Pancreas (tissue), 10 donors: ENCODE measurements around the gene RPS25. TPM values are rescaled to one million over a fixed set of nuclear protein-coding genes. Genes with fewer than 3 reads are reported as not detected.
A peak's percentile ranks its signal among the peaks of the same experiment; 100 is the strongest.

Source experiments
- ATAC-seq, 4 donors: fragments of 200-7000 bp; cut with Tn5 transposase; one replicate each; pipeline versions ENCODE4 v1.8.0 to v1.9.1; 2020; ENCODE audit warnings: mild to moderate bottlenecking in 4 of 4, moderate library complexity in 4 of 4
- DNase-seq, 6 donors: peaks; one replicate each; pipeline ENCODE4 v3.0.0-alpha.2; 2020
- FAIRE-seq: peaks from 2 replicates; lab custom pipeline; 2012; peaks lifted over from hg19 to GRCh38; lab: Jason Lieb, UNC
- H3K27ac ChIP-seq, 4 donors: fragments of 200-600 bp; sonication (generic); 1 replicate in 3 of 4; 2 replicates in 1 of 4; pipeline versions ENCODE4 v1.5.0 to v1.8.0; 2020
- H3K27me3 ChIP-seq, 4 donors: fragments of 200-600 bp; one replicate each; pipeline ENCODE4 v1.8.0; 2021
- H3K36me3 ChIP-seq, 3 donors: fragments of 200-600 bp; sonication (generic) in 1 of 3; one replicate each; pipeline versions ENCODE4 v1.5.0 to v1.8.0; 2020 to 2021
- H3K4me1 ChIP-seq, 3 donors: fragments of 200-600 bp; one replicate each; pipeline ENCODE4 v1.8.0; 2021
- H3K4me3 ChIP-seq, 4 donors: fragments of 200-600 bp; sonication (generic) in 2 of 4; one replicate each; pipeline versions ENCODE4 v1.5.0 to v1.8.0; 2020 to 2021
- H3K9me3 ChIP-seq, 4 donors: fragments of 200-600 bp; one replicate each; pipeline ENCODE4 v1.8.0; 2021
- CTCF ChIP-seq, 4 donors: fragments of 200-600 bp; sonication (generic) in 3 of 4; IDR thresholded peaks; one replicate each; pipeline versions ENCODE4 v1.5.0 to v1.8.0; 2021; ENCODE audit warnings: antibody characterized with exemption in 4 of 4
- WGBS, 2 donors: extraction: QIAGEN DNeasy Blood & Tissue Kit; methylation state at CpG; one replicate each; pipeline ENCODE4 v1.1.7; 2013; 5-methylcytosine and 5-hydroxymethylcytosine counted together
- intact Hi-C, 3 donors: fragments of 100-400 bp; cut with DNase I; formaldehyde crosslinking; loops; one replicate each; pipeline versions ENCODE4 v1.11.1 to v1.14.2; 2022
- polyA plus RNA-seq, 2 donors: library from polyadenylated mRNA; stranded (reverse); fragments of 200-250 nt; gene quantifications; one replicate each; pipeline ENCODE4 v1.2.3, GENCODE V29; 2013
- total RNA-seq, 6 donors: library from RNA; stranded (reverse); fragmentation: NEBNext Ultra II Directional in 4 of 6; extraction: Animal tissue kit (Norgen Biotek cat#: 25700) in 4 of 6; gene quantifications; one replicate each; pipeline versions ENCODE4 v1.2.1 to v1.2.4, GENCODE V29; 2021 to 2023
- donor health status: healthy with polysubstance abuse.
- donor health status: DM: no; HTN: no; CAD: no; lungs with moderate emphysema.
- donor health status: DM: no; HTN: no; CAD: no.
- donor health status: control.
- donor health status: control.
- donor health status: Bipolar disorder and iron deficiency.
- donor health status: DM: yes; HTN: yes; CAD: no.
- donor health status: DM: no; HTN: no; CAD: no.
- donor health status: DM: no; HTN: no; CAD: no.
- donor health status: DM: yes; HTN: yes; CAD: no.

Gene RPS25
- total and polyA plus RNA-seq, 8 donors: 536 to 1,472 (median 742) TPM

DNA sequence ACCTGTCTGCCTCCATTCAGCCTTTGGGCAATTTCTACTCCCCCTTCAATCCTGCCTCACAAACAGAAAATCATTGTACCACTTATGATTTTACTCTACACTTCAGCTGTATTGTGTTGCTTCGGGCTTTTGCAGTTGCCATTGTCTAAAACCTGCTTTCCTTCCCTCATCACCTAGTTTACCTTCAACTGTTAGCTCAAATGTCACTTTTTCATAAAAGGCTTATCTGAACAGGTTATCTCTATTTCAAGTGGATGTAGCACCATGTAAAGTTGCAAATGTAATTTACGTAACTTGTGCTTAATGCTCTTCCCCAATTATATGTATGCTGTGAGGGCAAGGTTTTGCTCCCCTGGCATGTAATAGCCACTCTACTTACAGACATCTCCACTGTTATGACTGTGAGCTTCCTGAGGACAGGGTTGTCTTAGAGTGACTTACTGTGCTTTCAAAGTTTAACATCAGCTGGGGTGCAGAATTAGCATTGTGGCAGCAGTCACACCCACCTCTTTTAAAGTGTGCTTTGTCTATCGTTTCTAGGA is 5.4 kb downstream of the RPS25 start:
- Histone ChIP-seq H3K36me3 (peaks cover 6 to 34% (median 9%) of the 10 kb centered on the region in 3 donors), H3K9me3 (no peaks in the 10 kb centered on the region), H3K4me1 (peaks cover 6 to 20% (median 11%) of the 10 kb centered on the region in 3 donors), H3K27ac (no peak overlapping the region), H3K27me3 (no peaks in the 10 kb centered on the region), H3K4me3 (no peak overlapping the region)
- intact Hi-C loops: no loop called here
- 77 to 79% methylated on average over 3 of the region's 3 CpGs for WGBS, 2 donors
- FAIRE-seq: no peak
- no peak for ATAC-seq
- DNase-seq: no peak
- TF ChIP-seq CTCF (IDR thresholded peaks at IDR 0.05): no peak

DNA sequence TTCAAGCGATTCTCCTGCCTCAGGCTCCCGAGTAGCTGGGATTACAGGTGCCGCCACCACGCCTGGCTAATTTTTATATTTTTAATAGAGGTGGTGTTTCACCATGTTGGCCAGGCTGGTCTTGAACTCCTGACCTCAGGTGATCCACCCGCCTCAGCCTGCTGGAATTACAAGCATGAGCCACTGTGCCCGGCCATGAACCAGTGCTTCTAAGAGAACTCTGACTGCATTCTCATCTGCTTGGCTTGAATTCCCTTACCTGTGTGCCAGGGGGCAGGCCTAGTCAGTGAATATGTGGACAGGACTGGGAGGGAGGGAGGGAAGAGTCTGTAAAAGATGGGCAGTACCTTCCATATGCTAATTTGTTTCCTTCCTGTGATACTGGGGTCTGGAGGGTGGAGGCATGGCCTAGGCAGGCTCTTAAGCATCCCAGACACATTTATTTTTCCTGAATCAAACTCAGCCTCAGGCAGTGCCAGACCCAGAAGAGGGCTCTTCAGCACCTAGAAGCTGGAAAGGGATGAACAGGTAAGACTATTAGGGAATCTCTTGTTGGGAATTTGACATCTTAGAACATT is 6.6 kb downstream of the RPS25 start:
- intact Hi-C loops: no loop called here
- H3K9me3 ChIP-seq: no peaks in the 10 kb centered on the region
- no peak for FAIRE-seq
- H3K36me3 ChIP-seq: peaks cover 6 to 44% (median 9%) of the 10 kb centered on the region in 3 donors
- ATAC-seq: peak in 2 of 4 donors; percentile 31 to 35
- no peak for TF ChIP-seq CTCF (IDR thresholded peaks at IDR 0.05)
- H3K27me3 ChIP-seq: no peaks in the 10 kb centered on the region
- H3K4me3 ChIP-seq: no peak overlapping the region
- H3K27ac ChIP-seq: no peak overlapping the region
- WGBS, 2 donors: 75 to 77% methylated on average over 6 of the region's 6 CpGs
- no peak for DNase-seq
- H3K4me1 ChIP-seq: peaks cover under 1 to 12% (median 4%) of the 10 kb centered on the region in 3 donors

- ATAC-seq (no peak), DNase-seq (peak in 1 of 6 donors; percentile 0), FAIRE-seq (no peak)
- TF ChIP-seq CTCF (IDR thresholded peaks at IDR 0.05): no peak
- no peak overlapping the region for H3K27ac ChIP-seq
- no peaks in the 10 kb centered on the region for H3K9me3 ChIP-seq
- intact Hi-C loops: no loop called here
- no peak overlapping the region for H3K4me3 ChIP-seq
- WGBS, 2 donors: 91 to 92% methylated on average over 4 of the region's 4 CpGs
- H3K4me1 ChIP-seq: no peaks in the 10 kb centered on the region
- no peaks in the 10 kb centered on the region for H3K27me3 ChIP-seq
- peaks cover 0 to 29% (median 4%) of the 10 kb centered on the region in 3 donors for H3K36me3 ChIP-seq
Observed at GRCh38 chr11:119006656-119007055, 11.5 kb downstream of the RPS25 start.

DNA sequence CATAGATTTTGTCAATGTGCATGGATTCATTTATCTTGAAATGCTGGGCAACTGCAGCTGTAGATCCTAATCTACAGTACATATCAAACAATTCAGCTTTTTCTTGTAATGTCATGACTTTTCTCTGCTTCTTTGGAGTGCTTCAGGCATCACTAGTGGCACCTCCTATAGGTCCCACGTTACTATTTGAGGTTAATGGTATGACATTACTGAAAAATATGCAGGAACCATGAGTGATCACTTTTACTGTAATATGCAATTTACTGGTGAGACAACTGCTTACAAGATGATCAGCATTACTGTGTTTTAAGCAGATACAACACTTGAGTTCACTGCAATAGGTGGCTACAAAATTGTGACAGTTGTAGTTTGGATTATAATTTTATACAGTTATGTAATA is 17.2 kb downstream of the RPS25 start:
- no peak for ATAC-seq
- H3K4me3 ChIP-seq: no peak overlapping the region
- H3K27ac ChIP-seq: no peak overlapping the region
- intact Hi-C loops: no loop called here
- WGBS, 2 donors: 61 to 72% methylated on average over 1 of the region's 1 CpG
- FAIRE-seq: no peak
- peaks cover 0 to 13% (median 8%) of the 10 kb centered on the region in 3 donors for H3K36me3 ChIP-seq
- no peaks in the 10 kb centered on the region for H3K9me3 ChIP-seq
- no peak for DNase-seq
- no peak for TF ChIP-seq CTCF (IDR thresholded peaks at IDR 0.05)
- H3K4me1 ChIP-seq: peaks cover 0 to 14% (median 0%) of the 10 kb centered on the region in 3 donors
- H3K27me3 ChIP-seq: no peaks in the 10 kb centered on the region

- TF ChIP-seq CTCF (IDR thresholded peaks at IDR 0.05): no peak
- DNase-seq: no peak
- peak overlapping the region in 2 of 4 donors; percentile 60 to 64 for H3K27ac ChIP-seq
- intact Hi-C loops: no loop called here
- peak overlapping the region in 3 of 4 donors; percentile 69 to 91 (median 80) for H3K4me3 ChIP-seq
- no peak for FAIRE-seq
- no peaks in the 10 kb centered on the region for H3K27me3 ChIP-seq
- H3K4me1 ChIP-seq: peaks cover 0 to 14% (median 0%) of the 10 kb centered on the region in 3 donors
- H3K9me3 ChIP-seq: no peaks in the 10 kb centered on the region
- peaks cover 0 to 10% (median 8%) of the 10 kb centered on the region in 3 donors for H3K36me3 ChIP-seq
- ATAC-seq: peak in 1 of 4 donors; percentile 5
- 55 to 61% methylated on average over 6 of the region's 6 CpGs for WGBS, 2 donors
Observed at GRCh38 chr11:118998822-118999221, 19.3 kb downstream of the RPS25 start.
